ENCODE measurements around the gene ARL5C. TPM values are rescaled to one million over a fixed set of nuclear protein-coding genes. Genes with fewer than 3 reads are reported as not detected.

The ARL5C gene
- total RNA-seq, 1 experiment from 2014 or later, result not detected

GRCh38 chr17:39196808-39197291, 30.9 kb upstream of the ARL5C start:
- H3K9me3 Mint-ChIP-seq (ENCODE audit: unreplicated experiment), result no peaks in the 10 kb centered on the region
- Histone ChIP-seq H3K4me1 (peaks cover 14% of the 10 kb centered on the region), H3K36me3 (ENCODE audit: control insufficient read depth, insufficient read depth, low read length) (peaks cover 3% of the 10 kb centered on the region), H3K9me3 (no peaks in the 10 kb centered on the region), H3K4me3 (ENCODE audit: low read depth, low read length) (peak overlapping the region; percentile 79), H3K27me3 (replicated peaks; ENCODE audit: control insufficient read depth, insufficient read depth, low read length) (no peaks in the 10 kb centered on the region)
- ChIA-PET CTCF (interaction anchor here (0.6 to 0.8 kb wide), 2 partner anchors 214 to 223 kb away, joined by 4 to 5 read pairs; no protein-coding TSS in a partner anchor), POLR2A (interaction anchor here (0.5 kb wide), 1 partner anchor 9 kb away, joined by 3 read pairs; no protein-coding TSS in a partner anchor)
- H3K4me1 Mint-ChIP-seq (ENCODE audit: low read depth, unreplicated experiment), result peaks cover 6% of the 10 kb centered on the region
- no peak for TF ChIP-seq CTCF (IDR thresholded peaks at IDR 0.05; ENCODE audit: insufficient read depth in 1 of 2, low read depth in 1 of 2, low read length in 1 of 2, severe bottlenecking in 1 of 2, unreplicated experiment in 1 of 2)
- no peak for DNase-seq
- no peaks in the 10 kb centered on the region for H3K27me3 Mint-ChIP-seq (ENCODE audit: insufficient read depth, unreplicated experiment)
- no peak overlapping the region for H3K27ac Mint-ChIP-seq (ENCODE audit: unreplicated experiment)
- H3K4me3 Mint-ChIP-seq (ENCODE audit: unreplicated experiment), result peak overlapping the region; percentile 87
- H3K36me3 Mint-ChIP-seq (ENCODE audit: insufficient read depth, unreplicated experiment), result peaks cover 24% of the 10 kb centered on the region
- intact Hi-C loops (cut with micrococcal nuclease; ENCODE audit: unreplicated experiment), result no loop called here
- no TSS peak for BruUV-seq (replicated peaks)

GRCh38 chr17:39196241-39196807, 30.4 kb upstream of the ARL5C start:
- no peak for TF ChIP-seq CTCF (IDR thresholded peaks at IDR 0.05; ENCODE audit: insufficient read depth in 1 of 2, low read depth in 1 of 2, low read length in 1 of 2, severe bottlenecking in 1 of 2, unreplicated experiment in 1 of 2)
- Mint-ChIP-seq H3K36me3 (ENCODE audit: insufficient read depth, unreplicated experiment) (peaks cover 19% of the 10 kb centered on the region), H3K4me3 (ENCODE audit: unreplicated experiment) (peak overlapping the region; percentile 87), H3K9me3 (ENCODE audit: unreplicated experiment) (no peaks in the 10 kb centered on the region), H3K4me1 (ENCODE audit: low read depth, unreplicated experiment) (peaks cover 6% of the 10 kb centered on the region), H3K27ac (ENCODE audit: unreplicated experiment) (no peak overlapping the region), H3K27me3 (ENCODE audit: insufficient read depth, unreplicated experiment) (no peaks in the 10 kb centered on the region)
- H3K4me1 ChIP-seq, result peaks cover 10% of the 10 kb centered on the region; the same call in 1 of the 2 replicates
- H3K4me3 ChIP-seq (ENCODE audit: low read depth, low read length), result peak overlapping the region; percentile 79
- no TSS peak for BruUV-seq (replicated peaks)
- H3K27me3 ChIP-seq (replicated peaks; ENCODE audit: control insufficient read depth, insufficient read depth, low read length), result no peaks in the 10 kb centered on the region
- no peaks in the 10 kb centered on the region for H3K9me3 ChIP-seq
- ChIA-PET CTCF (no interaction called here), POLR2A (no interaction called here)
- H3K36me3 ChIP-seq (ENCODE audit: control insufficient read depth, insufficient read depth, low read length), result no peaks in the 10 kb centered on the region
- intact Hi-C loops (cut with micrococcal nuclease; ENCODE audit: unreplicated experiment), result no loop called here
- DNase-seq, result no peak

DNA sequence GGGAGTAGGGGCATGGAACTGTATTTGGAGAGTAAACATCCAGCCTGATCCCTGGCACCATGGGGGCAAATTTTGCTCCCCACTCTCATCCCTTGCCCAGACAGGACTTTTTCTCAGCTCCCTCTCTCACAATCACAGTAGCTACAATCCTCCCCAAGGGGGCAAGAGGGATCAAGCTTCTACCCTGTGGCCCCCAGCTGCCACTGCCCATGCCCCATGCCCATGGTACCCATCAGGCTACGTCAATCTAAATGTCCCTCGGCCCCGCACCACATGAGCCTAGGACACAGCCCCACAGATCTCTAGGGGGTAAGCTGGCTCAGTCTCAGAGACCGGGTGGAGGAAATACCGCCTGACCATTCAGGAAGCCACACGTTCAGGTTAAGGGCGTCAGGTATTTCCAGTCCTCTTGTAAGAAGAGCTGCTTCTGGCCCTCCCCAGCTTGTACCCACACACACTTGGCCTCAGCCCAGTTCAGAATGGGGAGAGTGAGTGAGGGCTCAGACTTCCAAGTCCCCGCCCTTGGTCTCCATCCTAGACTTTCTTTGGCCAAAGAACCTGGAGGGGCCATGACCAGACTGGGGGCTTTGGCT, 29.7 kb upstream of the ARL5C start:
- no peaks in the 10 kb centered on the region for H3K9me3 ChIP-seq
- CTCF ChIA-PET, result interaction anchor here (1.2 to 1.3 kb wide), 2 partner anchors 13 to 31 kb away, joined by 3 to 4 read pairs; no protein-coding TSS in a partner anchor
- H3K36me3 ChIP-seq (ENCODE audit: control insufficient read depth, insufficient read depth, low read length), result no peaks in the 10 kb centered on the region
- Mint-ChIP-seq H3K27me3 (ENCODE audit: insufficient read depth, unreplicated experiment) (no peaks in the 10 kb centered on the region), H3K36me3 (ENCODE audit: insufficient read depth, unreplicated experiment) (peaks cover 12% of the 10 kb centered on the region), H3K9me3 (ENCODE audit: unreplicated experiment) (no peaks in the 10 kb centered on the region), H3K4me3 (ENCODE audit: unreplicated experiment) (peak overlapping the region; percentile 87), H3K4me1 (ENCODE audit: low read depth, unreplicated experiment) (peaks cover 6% of the 10 kb centered on the region), H3K27ac (ENCODE audit: unreplicated experiment) (no peak overlapping the region)
- H3K27me3 ChIP-seq (replicated peaks; ENCODE audit: control insufficient read depth, insufficient read depth, low read length), result no peaks in the 10 kb centered on the region
- intact Hi-C loops (cut with micrococcal nuclease; ENCODE audit: unreplicated experiment), result no loop called here
- POLR2A ChIA-PET, result no interaction called here
- no peak for DNase-seq
- no TSS peak for BruUV-seq (replicated peaks)
- H3K4me3 ChIP-seq (ENCODE audit: low read depth, low read length), result no peak overlapping the region
- peaks cover 10% of the 10 kb centered on the region; the same call in 1 of the 2 replicates for H3K4me1 ChIP-seq
- TF ChIP-seq CTCF (IDR thresholded peaks at IDR 0.05; ENCODE audit: insufficient read depth in 1 of 2, low read depth in 1 of 2, low read length in 1 of 2, severe bottlenecking in 1 of 2, unreplicated experiment in 1 of 2), result no peak

All from Caco-2 (cell line).